GM12878 (cell line): ENCODE measurements around the gene DCC. TPM values are rescaled to one million over a fixed set of nuclear protein-coding genes. Genes with fewer than 3 reads are reported as not detected.

Source experiments
- ATAC-seq: fragments of 200-7000 bp; cut with Tn5 transposase; 3 replicates; pipeline ENCODE4 v1.9.1; 2020; ENCODE audit warnings: mild to moderate bottlenecking, moderate library complexity
- BruUV-seq: library from RNA; stranded (reverse); fragments of 400-500 nt; replicated peaks from 2 replicates; lab custom pipeline; 2021; lab: Mats Ljungman, UMichigan
- CTCF ChIA-PET: fragments of 300-600 bp; sonication (Branson Sonifier 250); formaldehyde crosslinking; extraction: SDS; loops from one replicate; lab custom pipeline; 2021; ENCODE audit warnings: inconsistent platforms; lab: Yijun Ruan, JAX
- POLR2A ChIA-PET: fragments of 350-600 bp; formaldehyde crosslinking; extraction: SDS; loops from one replicate; lab custom pipeline; 2021; ENCODE audit warnings: inconsistent platforms; lab: Charles Lee
- RAD21 ChIA-PET: fragments of 300-600 bp; sonication (Branson Sonifier 250); formaldehyde crosslinking; loops from one replicate; lab custom pipeline; 2023; ENCODE audit warnings: antibody characterized with exemption; ENCODE audit not compliant: unreplicated experiment; lab: Charles Lee
- SMC1A ChIA-PET: fragments of 300-600 bp; sonication (Branson Sonifier 250); formaldehyde crosslinking; loops from one replicate; lab custom pipeline; 2023; ENCODE audit not compliant: unreplicated experiment, uncharacterized antibody; lab: Charles Lee
- DNase-seq: peaks from one replicate; pipeline ENCODE4 v3.0.0-alpha.2; 2011; ENCODE audit warnings: low read depth, low spot score
- FAIRE-seq: peaks from 3 replicates; lab custom pipeline; 2011; peaks lifted over from hg19 to GRCh38; lab: Jason Lieb, UNC
- H2AFZ ChIP-seq: 2 replicates; pipeline ENCODE4 v1.6.0; 2011; ENCODE audit warnings: low read depth, low read length, control low read depth; ENCODE audit not compliant: control insufficient read depth
- H3K27ac ChIP-seq: 2 replicates; pipeline ENCODE4 v1.5.1; 2011; ENCODE audit warnings: control low read depth; ENCODE audit not compliant: control insufficient read depth, insufficient read depth
- H3K27me3 ChIP-seq, 2 experiments: replicated peaks in 1 of 2; 2 replicates each; pipeline versions ENCODE4 v1.6.0 to v1.6.1; 2011; ENCODE audit warnings: low read length in 1 of 2; ENCODE audit not compliant: control insufficient read depth in 2 of 2, insufficient read depth in 2 of 2
- H3K36me3 ChIP-seq, 2 experiments: 2 replicates each; pipeline ENCODE4 v1.5.1; 2011; ENCODE audit warnings: low read length in 1 of 2; ENCODE audit not compliant: control insufficient read depth in 2 of 2, insufficient read depth in 2 of 2
- H3K4me1 ChIP-seq: 2 replicates; pipeline ENCODE4 v1.6.1; 2011; ENCODE audit warnings: mild to moderate bottlenecking, low read length, moderate library complexity, mixed read lengths; ENCODE audit not compliant: control insufficient read depth, insufficient read depth
- H3K4me2 ChIP-seq: 2 replicates; pipeline ENCODE4 v1.6.0; 2011; ENCODE audit warnings: control low read depth; ENCODE audit not compliant: control insufficient read depth, insufficient read depth
- H3K4me3 ChIP-seq: fragments of 200-600 bp; sonication (generic); 2 replicates; pipeline ENCODE4 v1.5.1; 2016
- H3K79me2 ChIP-seq: 2 replicates; pipeline ENCODE4 v1.6.0; 2011; ENCODE audit warnings: low read length; ENCODE audit not compliant: control insufficient read depth, insufficient read depth
- H3K9ac ChIP-seq: 2 replicates; pipeline ENCODE4 v1.8.0; 2011; ENCODE audit warnings: low read length, control low read depth, mixed read lengths; ENCODE audit not compliant: control insufficient read depth, insufficient read depth
- H3K9me3 ChIP-seq: replicated peaks from 3 replicates; pipeline ENCODE4 v1.5.1; 2011; ENCODE audit warnings: mild to moderate bottlenecking, low read length; ENCODE audit not compliant: control insufficient read depth, insufficient read depth
- H4K20me1 ChIP-seq: 2 replicates; pipeline ENCODE4 v1.6.0; 2011; ENCODE audit not compliant: control insufficient read depth, insufficient read depth
- FOXM1 ChIP-seq: IDR thresholded peaks from 2 replicates; pipeline ENCODE4 v1.6.1; 2012; ENCODE audit warnings: low read depth, mild to moderate bottlenecking, inconsistent platforms, low read length, moderate library complexity
- HDAC2 ChIP-seq: fragments of 200-600 bp; sonication (generic); IDR thresholded peaks from 2 replicates; pipeline ENCODE4 v1.6.1; 2017
- KDM1A ChIP-seq: fragments of 200-600 bp; sonication (generic); IDR thresholded peaks from 2 replicates; pipeline ENCODE4 v1.6.1; 2016; ENCODE audit warnings: borderline replicate concordance
- KLF5 ChIP-seq: fragments of 450-650 bp; IDR thresholded peaks from 2 replicates; pipeline ENCODE4 v1.6.1; 2014; ENCODE audit warnings: mild to moderate bottlenecking; ENCODE audit not compliant: partially characterized antibody
- MTA3 ChIP-seq: IDR thresholded peaks from 2 replicates; pipeline ENCODE4 v1.6.1; 2012; ENCODE audit warnings: low read length, inconsistent platforms, borderline replicate concordance
- MYC ChIP-seq: IDR thresholded peaks from 2 replicates; pipeline ENCODE4 v1.6.1; 2011; ENCODE audit warnings: mild to moderate bottlenecking, low read length, moderate library complexity, inconsistent platforms; ENCODE audit not compliant: insufficient read depth, insufficient replicate concordance, insufficient read length, severe bottlenecking
- SPI1 ChIP-seq: IDR thresholded peaks from 2 replicates; pipeline ENCODE4 v1.6.1; 2011; ENCODE audit warnings: low read depth, mild to moderate bottlenecking, low read length, moderate library complexity, borderline replicate concordance; ENCODE audit not compliant: insufficient read depth
- SUPT20H ChIP-seq: IDR thresholded peaks from 2 replicates; pipeline ENCODE4 v1.6.1; 2011; ENCODE audit warnings: low read depth, mild to moderate bottlenecking, low read length, moderate library complexity, borderline replicate concordance; ENCODE audit not compliant: control insufficient read depth
- TCF7 ChIP-seq: IDR thresholded peaks from 2 replicates; pipeline ENCODE4 v1.6.1; 2014; ENCODE audit warnings: antibody characterized with exemption, borderline replicate concordance
- WGBS: methylation state at CpG from one replicate; pipeline ENCODE4 v1.1.6; 2016; ENCODE audit warnings: low lambda C conversion rate; ENCODE audit not compliant: insufficient replicate concordance, insufficient coverage; ENCODE audit errors: missing lambda C conversion rate; 5-methylcytosine and 5-hydroxymethylcytosine counted together
- in situ Hi-C: fragments of 300-500 bp; cut with MboI; formaldehyde crosslinking; loops from 9 replicates; pipeline ENCODE4 v1.14.3; 2018; ENCODE audit warnings: mixed read lengths
- intact Hi-C: fragments of 100-400 bp; cut with micrococcal nuclease; formaldehyde crosslinking; loops from one replicate; pipeline ENCODE4 v1.14.2; 2022; ENCODE audit not compliant: unreplicated experiment
- polyA plus RNA-seq, 11 experiments: library from polyadenylated mRNA; depleted of rRNA in 4 of 11; unstranded in 6 of 11; stranded (reverse) in 5 of 11; fragments of >200 nt; fragmentation: Nextera tagmentation in 4 of 11; fragmentation: Illumina TruSeq in 1 of 11; extraction: Ambion mirVana in 4 of 11; extraction: Trizol in 1 of 11; gene quantifications; 1 replicate in 1 of 11; 2 replicates in 10 of 11; pipeline versions ENCODE4 v1.2.1 to v1.2.3, GENCODE V29; 2011 to 2016; ENCODE audit warnings: inconsistent platforms in 2 of 11, missing spikeins in 2 of 11, low read depth in 1 of 11
- total RNA-seq, 4 experiments: library from RNA; depleted of rRNA in 3 of 4; stranded (reverse); fragments of >200 nt in 3 of 4; fragmentation: Illumina TruSeq in 1 of 4; extraction: Trizol in 1 of 4; gene quantifications; 2 replicates each; pipeline versions ENCODE4 v1.2.1 to v1.2.3, GENCODE V29; 2013 to 2021
- TF ChIP-seq, protein P1 (sequence below): fragments of 450-650 bp; IDR thresholded peaks from 2 replicates; pipeline ENCODE4 v1.6.1; 2017; ENCODE audit warnings: mild to moderate bottlenecking, low read depth, inconsistent platforms; ENCODE audit not compliant: poor library complexity, severe bottlenecking
- TF ChIP-seq, protein P2 (sequence below): fragments of 450-650 bp; IDR thresholded peaks from 2 replicates; pipeline ENCODE4 v1.6.1; 2018; ENCODE audit warnings: mild to moderate bottlenecking, low read depth, moderate library complexity; ENCODE audit not compliant: partially characterized antibody
- TF ChIP-seq, protein P3 (sequence below): fragments of 450-650 bp; conservative IDR thresholded peaks from 2 replicates; pipeline ENCODE4 v1.6.1; 2017; ENCODE audit warnings: mild to moderate bottlenecking, moderate library complexity

Gene DCC
- total and polyA plus RNA-seq, 10 of the 15 experiments (the other 5 are each of a cell fraction or from before 2014, with no cell fraction given) = 0.01 TPM; not detected in 9

DNA sequence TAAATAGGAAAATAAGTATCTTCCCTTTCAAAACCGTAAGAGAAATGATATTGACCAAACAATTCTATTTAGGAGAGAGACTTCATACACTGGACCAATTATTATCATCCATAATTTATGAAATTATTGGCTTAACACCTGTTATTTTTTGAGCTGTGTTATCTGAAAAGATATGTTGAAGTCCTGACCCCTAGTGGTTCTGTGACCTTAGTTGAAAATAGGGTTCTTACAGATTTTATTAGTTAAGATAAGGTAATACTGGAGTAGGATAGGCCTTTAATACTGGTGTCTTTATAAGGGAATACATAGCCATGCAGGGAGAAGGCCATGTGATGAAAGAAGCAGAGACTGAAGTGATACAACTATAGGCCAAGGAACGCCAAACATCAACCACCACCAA lies 659.6 kb downstream of the DCC start:
- no peak for ATAC-seq
- ChIA-PET RAD21 (no interaction called here), SMC1A (interaction anchor here (0.9 to 1.2 kb wide), 2 partner anchors 10 to 12 kb away, joined by 3 read pairs; no protein-coding TSS in a partner anchor)
- H3K27ac ChIP-seq = no peak overlapping the region
- no peak for DNase-seq
- intact Hi-C loops = no loop called here
- TF ChIP-seq HDAC2 (no peak), MYC (no peak), SUPT20H (no peak), KLF5 (no peak), SPI1 (no peak), FOXM1 (no peak), TCF7 (no peak), MTA3 (no peak), KDM1A (no peak)
- TF ChIP-seq, protein P1, sequence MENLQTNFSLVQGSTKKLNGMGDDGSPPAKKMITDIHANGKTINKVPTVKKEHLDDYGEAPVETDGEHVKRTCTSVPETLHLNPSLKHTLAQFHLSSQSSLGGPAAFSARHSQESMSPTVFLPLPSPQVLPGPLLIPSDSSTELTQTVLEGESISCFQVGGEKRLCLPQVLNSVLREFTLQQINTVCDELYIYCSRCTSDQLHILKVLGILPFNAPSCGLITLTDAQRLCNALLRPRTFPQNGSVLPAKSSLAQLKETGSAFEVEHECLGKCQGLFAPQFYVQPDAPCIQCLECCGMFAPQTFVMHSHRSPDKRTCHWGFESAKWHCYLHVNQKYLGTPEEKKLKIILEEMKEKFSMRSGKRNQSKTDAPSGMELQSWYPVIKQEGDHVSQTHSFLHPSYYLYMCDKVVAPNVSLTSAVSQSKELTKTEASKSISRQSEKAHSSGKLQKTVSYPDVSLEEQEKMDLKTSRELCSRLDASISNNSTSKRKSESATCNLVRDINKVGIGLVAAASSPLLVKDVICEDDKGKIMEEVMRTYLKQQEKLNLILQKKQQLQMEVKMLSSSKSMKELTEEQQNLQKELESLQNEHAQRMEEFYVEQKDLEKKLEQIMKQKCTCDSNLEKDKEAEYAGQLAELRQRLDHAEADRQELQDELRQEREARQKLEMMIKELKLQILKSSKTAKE = no peak
- TF ChIP-seq, protein P2, sequence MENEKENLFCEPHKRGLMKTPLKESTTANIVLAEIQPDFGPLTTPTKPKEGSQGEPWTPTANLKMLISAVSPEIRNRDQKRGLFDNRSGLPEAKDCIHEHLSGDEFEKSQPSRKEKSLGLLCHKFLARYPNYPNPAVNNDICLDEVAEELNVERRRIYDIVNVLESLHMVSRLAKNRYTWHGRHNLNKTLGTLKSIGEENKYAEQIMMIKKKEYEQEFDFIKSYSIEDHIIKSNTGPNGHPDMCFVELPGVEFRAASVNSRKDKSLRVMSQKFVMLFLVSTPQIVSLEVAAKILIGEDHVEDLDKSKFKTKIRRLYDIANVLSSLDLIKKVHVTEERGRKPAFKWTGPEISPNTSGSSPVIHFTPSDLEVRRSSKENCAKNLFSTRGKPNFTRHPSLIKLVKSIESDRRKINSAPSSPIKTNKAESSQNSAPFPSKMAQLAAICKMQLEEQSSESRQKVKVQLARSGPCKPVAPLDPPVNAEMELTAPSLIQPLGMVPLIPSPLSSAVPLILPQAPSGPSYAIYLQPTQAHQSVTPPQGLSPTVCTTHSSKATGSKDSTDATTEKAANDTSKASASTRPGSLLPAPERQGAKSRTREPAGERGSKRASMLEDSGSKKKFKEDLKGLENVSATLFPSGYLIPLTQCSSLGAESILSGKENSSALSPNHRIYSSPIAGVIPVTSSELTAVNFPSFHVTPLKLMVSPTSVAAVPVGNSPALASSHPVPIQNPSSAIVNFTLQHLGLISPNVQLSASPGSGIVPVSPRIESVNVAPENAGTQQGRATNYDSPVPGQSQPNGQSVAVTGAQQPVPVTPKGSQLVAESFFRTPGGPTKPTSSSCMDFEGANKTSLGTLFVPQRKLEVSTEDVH = no peak
- TF ChIP-seq, protein P3, sequence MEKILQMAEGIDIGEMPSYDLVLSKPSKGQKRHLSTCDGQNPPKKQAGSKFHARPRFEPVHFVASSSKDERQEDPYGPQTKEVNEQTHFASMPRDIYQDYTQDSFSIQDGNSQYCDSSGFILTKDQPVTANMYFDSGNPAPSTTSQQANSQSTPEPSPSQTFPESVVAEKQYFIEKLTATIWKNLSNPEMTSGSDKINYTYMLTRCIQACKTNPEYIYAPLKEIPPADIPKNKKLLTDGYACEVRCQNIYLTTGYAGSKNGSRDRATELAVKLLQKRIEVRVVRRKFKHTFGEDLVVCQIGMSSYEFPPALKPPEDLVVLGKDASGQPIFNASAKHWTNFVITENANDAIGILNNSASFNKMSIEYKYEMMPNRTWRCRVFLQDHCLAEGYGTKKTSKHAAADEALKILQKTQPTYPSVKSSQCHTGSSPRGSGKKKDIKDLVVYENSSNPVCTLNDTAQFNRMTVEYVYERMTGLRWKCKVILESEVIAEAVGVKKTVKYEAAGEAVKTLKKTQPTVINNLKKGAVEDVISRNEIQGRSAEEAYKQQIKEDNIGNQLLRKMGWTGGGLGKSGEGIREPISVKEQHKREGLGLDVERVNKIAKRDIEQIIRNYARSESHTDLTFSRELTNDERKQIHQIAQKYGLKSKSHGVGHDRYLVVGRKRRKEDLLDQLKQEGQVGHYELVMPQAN = no peak
- TF ChIP-seq, all 136 proteins: peak for 0
- Histone ChIP-seq H3K4me1 (no peaks in the 10 kb centered on the region), H3K79me2 (no peaks in the 10 kb centered on the region), H3K4me2 (no peak overlapping the region), H3K9me3 (no peaks in the 10 kb centered on the region), H3K27me3 (no peaks in the 10 kb centered on the region), H3K36me3 (no peaks in the 10 kb centered on the region), H4K20me1 (no peaks in the 10 kb centered on the region), H2AFZ (no peak overlapping the region), H3K4me3 (no peak overlapping the region), H3K9ac (no peak overlapping the region)
- CTCF ChIA-PET = interaction anchor here (0.8 to 1.7 kb wide), 3 partner anchors 13 to 1384 kb away, joined by 3 to 7 read pairs (median 3); no protein-coding TSS in a partner anchor
- WGBS = 0% methylated on average over 2 of the region's 2 CpGs
- POLR2A ChIA-PET = no interaction called here
- in situ Hi-C loops = no loop called here
- no peak for FAIRE-seq
- no TSS peak for BruUV-seq
